ENCODE data around the gene ZDHHC19.
"Not testable (repeated sequence)": the region's sequence is repeated elsewhere in the genome, so short reads cannot be mapped to it uniquely, and the experiment has no call there.

ZDHHC19 gene, protein sequence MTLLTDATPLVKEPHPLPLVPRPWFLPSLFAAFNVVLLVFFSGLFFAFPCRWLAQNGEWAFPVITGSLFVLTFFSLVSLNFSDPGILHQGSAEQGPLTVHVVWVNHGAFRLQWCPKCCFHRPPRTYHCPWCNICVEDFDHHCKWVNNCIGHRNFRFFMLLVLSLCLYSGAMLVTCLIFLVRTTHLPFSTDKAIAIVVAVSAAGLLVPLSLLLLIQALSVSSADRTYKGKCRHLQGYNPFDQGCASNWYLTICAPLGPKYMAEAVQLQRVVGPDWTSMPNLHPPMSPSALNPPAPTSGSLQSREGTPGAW

GRCh38 chr3:196210673-196211556 lies at the start of gene ZDHHC19:
Gene ZDHHC19, minus strand, starts transcription at chr3:196211400. Its CDS starts 85 bp downstream, at chr3:196211315.
- no peak for DNase-seq (ENCODE audit: low read depth)

GRCh38 chr3:196260784-196261183 lies 49.6 kb upstream of the ZDHHC19 start:
- no peak for DNase-seq (ENCODE audit: low read depth)

GRCh38 chr3:196255776-196256175 lies 44.6 kb upstream of the ZDHHC19 start:
- DNase-seq (ENCODE audit: low read depth) = no peak

- no peak for DNase-seq (ENCODE audit: low read depth)
Measured at GRCh38 chr3:196254376-196255283, 43.4 kb upstream of the ZDHHC19 start.

DNA sequence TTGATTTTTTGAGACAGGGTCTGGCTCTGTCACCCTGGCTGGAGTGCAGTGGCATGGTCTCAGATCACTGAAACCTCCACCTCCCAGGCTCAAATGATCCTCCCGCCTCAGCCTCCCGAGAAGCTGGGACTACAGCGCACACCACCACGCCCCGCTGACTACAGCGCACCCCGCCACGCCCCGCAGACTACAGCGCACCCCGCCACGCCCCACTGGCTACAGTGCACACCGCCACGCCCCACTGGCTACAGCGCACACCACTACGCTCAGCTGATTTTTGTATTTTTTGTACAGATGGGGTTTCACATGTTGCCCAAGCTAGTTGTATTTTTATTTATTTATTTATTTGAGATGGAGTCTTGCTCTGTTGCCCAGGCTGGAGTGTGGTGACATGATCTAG lies 40.7 kb upstream of the ZDHHC19 start:
- DNase-seq (ENCODE audit: low read depth) = no peak

DNA sequence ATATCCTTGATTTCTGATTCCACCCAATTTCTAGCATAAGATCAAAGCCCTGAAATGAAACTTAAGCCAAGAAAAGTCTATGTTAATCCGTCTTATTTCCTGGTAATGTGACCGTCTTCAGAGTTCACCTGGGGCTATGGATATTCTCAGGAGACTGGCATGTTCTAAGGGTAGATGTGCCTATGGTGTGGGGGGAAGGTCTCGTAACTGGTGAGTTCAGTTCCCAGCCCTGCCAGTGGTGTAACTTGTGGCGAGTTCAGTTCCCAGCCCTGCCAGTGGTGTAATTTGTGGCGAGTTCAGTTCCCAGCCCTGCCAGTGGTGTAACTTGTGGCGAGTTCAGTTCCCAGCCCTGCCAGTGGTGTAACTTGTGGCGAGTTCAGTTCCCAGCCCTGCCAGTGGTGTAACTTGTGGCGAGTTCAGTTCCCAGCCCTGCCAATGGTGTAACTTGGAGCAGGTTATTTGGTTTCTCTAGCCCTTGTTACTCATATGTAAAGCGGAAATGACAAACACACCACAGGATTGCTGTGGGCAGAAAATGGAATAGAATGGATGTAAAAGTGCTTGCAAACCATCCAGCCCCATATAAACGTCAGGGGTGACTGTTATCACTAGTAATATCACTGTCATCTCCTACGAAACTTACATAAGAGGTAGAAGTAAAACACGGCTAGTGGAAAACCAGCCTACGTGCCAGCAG lies 35.6 kb upstream of the ZDHHC19 start:
- no peak for DNase-seq (ENCODE audit: low read depth)

DNA sequence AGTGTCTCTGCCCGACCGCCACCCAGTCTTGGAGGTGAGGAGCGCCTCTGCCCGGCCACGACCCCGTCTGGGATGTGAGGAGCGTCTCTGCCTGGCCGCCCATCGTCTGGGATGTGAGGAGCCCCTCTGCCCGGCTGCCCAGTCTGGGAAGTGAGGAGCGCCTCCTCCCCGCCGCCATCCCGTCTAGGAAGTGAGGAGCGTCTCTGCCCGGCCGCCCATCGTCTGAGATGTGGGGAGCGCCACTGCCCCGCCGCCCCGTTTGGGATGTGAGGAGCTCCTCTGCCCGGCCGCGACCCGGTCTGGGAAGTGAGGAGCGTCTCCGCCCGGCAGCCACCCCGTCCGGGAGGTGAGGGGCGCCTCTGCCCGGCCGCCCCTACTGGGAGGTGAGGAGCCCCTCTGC lies 33.0 kb upstream of the ZDHHC19 start:
- not testable (repeated sequence) for DNase-seq (ENCODE audit: low read depth)

GRCh38 chr3:196241704-196242103 lies 30.5 kb upstream of the ZDHHC19 start:
- DNase-seq (ENCODE audit: low read depth) = no peak

GRCh38 chr3:196240424-196240823 lies 29.2 kb upstream of the ZDHHC19 start:
- no peak for DNase-seq (ENCODE audit: low read depth)

DNA sequence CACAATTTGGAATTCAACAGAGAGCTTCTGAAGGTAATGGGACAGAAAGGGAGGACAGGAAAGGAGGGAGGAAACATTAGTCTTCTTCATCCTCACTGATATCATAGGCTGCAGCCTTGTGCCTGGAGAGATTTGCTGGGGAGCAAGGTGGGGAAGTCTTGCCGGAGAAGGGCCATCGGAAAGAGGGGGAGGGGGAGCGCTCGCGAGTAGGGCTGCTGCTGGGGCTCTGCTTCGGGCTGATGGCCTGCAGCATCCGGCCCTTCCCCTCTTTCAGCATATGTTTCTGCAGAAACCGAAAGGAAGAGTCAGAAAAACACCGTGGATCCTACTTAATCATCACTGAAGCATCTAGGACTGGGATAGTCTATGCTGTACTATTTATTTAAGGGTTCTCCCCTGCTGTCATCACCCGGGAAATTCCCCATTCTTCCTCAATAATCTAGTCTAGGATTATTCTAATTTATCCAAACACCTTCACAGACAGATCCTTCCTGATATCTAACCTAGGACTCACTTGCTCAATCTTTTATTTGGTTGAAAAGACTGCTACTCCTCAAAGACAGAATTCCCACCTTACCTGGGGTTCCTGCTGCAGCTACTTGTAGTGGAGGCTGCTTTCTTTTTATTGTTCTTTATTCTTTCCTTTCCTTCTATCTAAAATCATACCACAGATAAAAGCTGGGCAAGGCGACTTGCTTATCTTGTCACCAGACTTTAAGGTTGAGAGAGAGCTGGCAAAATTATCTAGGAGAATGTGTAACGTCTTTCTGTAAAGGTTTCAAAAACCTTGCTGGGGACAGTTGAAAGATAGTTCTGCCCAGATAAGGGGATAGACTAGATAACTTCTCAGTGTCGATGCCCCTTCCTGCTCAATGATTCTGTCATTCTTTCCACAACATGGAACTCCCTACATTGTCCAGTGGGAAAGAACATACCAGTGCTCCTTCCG lies 27.7 kb upstream of the ZDHHC19 start:
- DNase-seq (ENCODE audit: low read depth) = no peak

DNA sequence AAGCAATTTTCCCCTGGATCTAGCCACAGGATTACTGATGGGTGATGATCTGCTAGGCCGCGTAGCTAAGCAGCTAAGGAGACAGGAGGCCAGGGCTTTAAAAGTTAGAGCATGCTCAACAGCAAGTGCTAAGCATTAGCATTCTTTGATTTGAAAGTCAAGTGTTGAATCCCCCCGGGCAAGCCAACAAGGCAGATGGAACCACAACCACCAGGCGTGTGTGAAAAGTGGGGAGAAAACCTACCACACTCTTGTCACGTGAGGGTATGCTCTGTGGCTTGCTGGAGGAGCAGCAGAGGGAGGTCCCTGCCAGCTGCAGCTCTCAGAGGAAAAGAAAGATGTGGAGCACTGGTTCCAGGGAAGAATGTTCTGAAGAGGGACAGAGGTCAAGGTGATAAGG lies 26.0 kb upstream of the ZDHHC19 start:
- DNase-seq (ENCODE audit: low read depth) = no peak

- no peak for DNase-seq (ENCODE audit: low read depth)
Measured at GRCh38 chr3:196236223-196236622, 25.0 kb upstream of the ZDHHC19 start.

GRCh38 chr3:196235452-196236122 lies 24.4 kb upstream of the ZDHHC19 start:
- no peak for DNase-seq (ENCODE audit: low read depth)

GRCh38 chr3:196232882-196233251 lies 21.7 kb upstream of the ZDHHC19 start:
- DNase-seq (ENCODE audit: low read depth) = no peak

DNA sequence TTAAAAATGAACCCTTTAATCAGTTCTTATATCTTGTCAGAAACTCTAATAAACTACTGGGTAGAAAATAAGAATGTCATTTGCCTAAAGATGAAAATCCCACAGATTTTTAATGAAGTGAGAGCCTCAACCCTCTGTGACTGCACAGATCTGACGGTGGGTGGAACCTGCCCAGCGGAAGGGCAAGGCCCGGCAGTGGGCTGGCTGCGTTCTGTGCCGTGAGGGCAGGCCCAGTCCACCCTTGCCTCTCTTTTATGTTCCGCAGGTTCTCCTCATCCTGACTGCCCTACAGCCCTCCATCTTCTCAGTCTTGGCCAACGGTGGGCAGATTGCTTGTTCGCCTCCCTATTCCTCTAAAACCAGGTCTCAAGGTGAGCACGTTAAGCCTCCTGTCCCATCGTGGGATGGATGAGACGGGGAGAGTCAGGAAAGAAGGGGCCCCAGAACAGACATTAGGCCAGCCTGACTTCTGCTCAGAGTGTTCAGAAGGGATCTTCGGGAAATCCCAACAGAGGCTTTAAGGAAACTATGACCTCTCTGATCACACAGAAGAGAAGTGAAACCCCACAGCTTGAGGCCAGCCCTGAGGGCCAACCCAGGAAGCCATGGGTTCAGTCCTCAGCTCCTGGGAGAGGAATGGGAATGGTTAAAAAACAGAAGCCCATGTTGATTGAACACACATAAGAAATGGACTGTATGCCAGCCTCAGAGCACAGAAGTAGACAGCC lies 21.1 kb upstream of the ZDHHC19 start:
- no peak for DNase-seq (ENCODE audit: low read depth)

DNA sequence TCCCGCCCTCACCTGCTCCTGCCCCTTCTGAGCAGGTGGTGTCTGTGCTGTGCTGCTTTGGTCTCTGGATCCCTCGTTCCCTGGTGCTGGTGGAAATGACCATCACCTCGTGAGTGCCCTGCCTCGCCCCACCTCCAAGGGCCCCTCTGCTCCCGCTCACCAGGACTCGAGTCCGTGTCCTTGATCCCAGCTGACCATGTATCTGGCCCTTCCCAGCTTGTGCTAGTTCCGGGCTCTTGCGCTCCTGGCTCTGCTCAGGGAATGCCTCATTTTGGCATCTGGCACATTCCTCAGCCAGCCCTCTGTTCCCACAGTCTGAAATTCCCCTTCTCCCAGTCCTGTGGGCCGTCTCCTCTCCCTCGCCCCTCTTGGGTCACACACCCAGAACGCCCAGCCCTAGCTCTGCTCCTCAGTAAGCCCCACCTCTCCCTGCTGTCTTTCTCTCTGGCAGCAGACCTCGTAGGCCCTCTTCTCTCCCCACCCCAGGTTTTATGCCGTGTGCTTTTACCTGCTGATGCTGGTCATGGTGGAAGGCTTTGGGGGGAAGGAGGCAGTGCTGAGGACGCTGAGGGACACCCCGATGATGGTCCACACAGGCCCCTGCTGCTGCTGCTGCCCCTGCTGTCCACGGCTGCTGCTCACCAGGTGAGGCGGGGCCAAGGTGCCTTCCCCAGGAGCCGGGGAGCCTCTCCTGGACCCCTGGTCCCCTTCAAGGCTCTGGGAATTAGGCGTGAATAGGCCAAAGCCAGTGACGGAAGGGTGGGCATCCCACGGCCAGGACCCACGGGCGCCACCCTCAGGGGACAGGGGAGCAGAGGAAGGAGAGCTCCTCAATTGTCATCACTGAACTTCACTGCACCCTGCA lies 16.7 kb upstream of the ZDHHC19 start:
- no peak for DNase-seq (ENCODE audit: low read depth)

GRCh38 chr3:196227121-196227561 lies 15.9 kb upstream of the ZDHHC19 start:
- DNase-seq (ENCODE audit: low read depth) = no peak

DNA sequence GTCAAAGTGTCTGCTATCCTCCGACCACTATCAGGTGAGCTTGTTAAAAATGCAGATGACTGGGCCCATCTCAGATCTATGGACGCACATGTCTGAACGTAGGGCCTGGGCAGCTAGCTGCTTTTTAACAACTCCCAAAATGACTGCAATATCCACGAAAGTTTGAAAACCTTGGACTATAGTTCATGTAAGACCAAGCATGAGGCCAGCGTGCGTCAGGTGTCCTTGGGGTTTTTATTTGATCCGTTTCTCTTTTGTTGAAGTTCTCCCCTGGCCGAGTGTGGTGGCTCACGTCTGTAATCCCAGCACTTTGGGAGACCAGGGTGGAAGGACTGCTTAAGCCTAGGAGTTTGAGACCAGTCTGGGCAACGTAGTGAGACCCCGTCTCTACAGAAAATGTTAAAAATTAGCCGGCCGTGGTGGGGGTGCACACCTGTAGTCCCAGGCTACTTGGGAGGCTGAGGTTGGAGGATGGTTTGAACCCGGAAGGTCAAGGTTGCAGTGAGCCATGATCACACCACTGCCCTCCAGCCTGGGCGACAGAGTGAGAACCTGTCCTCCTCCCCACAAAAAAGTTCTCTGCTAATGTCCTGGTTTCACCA lies 14.7 kb upstream of the ZDHHC19 start:
- no peak for DNase-seq (ENCODE audit: low read depth)
